GM23338 (cell line): ENCODE results near the gene ABI1. TPM values are rescaled to one million over a fixed set of nuclear protein-coding genes. Genes with fewer than 3 reads are reported as not detected.

ENCODE experiments used
- ATAC-seq: fragments of 200-7000 bp; cut with Tn5 transposase; 3 replicates; pipeline ENCODE4 v1.9.1; 2020
- DNase-seq: peaks from one replicate; pipeline ENCODE4 v3.0.0-alpha.2; 2015; ENCODE audit warnings: low spot score
- H2AFZ ChIP-seq: fragments of 200-600 bp; sonication (generic); 2 replicates; pipeline ENCODE4 v1.8.0; 2016; ENCODE audit warnings: antibody characterized with exemption, mild to moderate bottlenecking, moderate library complexity
- H3F3A ChIP-seq: fragments of 200-600 bp; sonication (generic); replicated peaks from 2 replicates; pipeline ENCODE4 v1.8.0; 2017; ENCODE audit warnings: antibody characterized with exemption, mixed run types, low read depth
- H3K27ac ChIP-seq: fragments of 200-600 bp; sonication (generic); 2 replicates; pipeline ENCODE4 v1.6.1; 2016; ENCODE audit warnings: low read depth
- H3K27me3 ChIP-seq: fragments of 200-600 bp; sonication (generic); 2 replicates; pipeline ENCODE4 v1.8.0; 2016; ENCODE audit warnings: mild to moderate bottlenecking, mixed run types, moderate library complexity; ENCODE audit not compliant: insufficient read depth
- H3K36me3 ChIP-seq: fragments of 200-600 bp; sonication (generic); 2 replicates; pipeline ENCODE4 v1.8.0; 2016; ENCODE audit warnings: mild to moderate bottlenecking; ENCODE audit not compliant: insufficient read depth
- H3K4me1 ChIP-seq: fragments of 200-600 bp; sonication (generic); 2 replicates; pipeline ENCODE4 v1.8.0; 2016; ENCODE audit warnings: mild to moderate bottlenecking, moderate library complexity; ENCODE audit not compliant: insufficient read depth
- H3K4me2 ChIP-seq: fragments of 200-600 bp; sonication (generic); 2 replicates; pipeline ENCODE4 v1.7.1; 2017; ENCODE audit warnings: mixed run types
- H3K4me3 ChIP-seq: fragments of 200-600 bp; sonication (generic); 2 replicates; pipeline ENCODE4 v1.6.1; 2016; ENCODE audit warnings: mixed run types
- H3K79me2 ChIP-seq: fragments of 200-600 bp; sonication (generic); replicated peaks from 2 replicates; pipeline ENCODE4 v1.8.0; 2017; ENCODE audit warnings: mild to moderate bottlenecking; ENCODE audit not compliant: insufficient read depth
- H3K9me2 ChIP-seq: fragments of 200-600 bp; sonication (generic); 2 replicates; pipeline ENCODE4 v1.8.0; 2017; ENCODE audit not compliant: insufficient read depth
- H4K20me1 ChIP-seq: fragments of 200-600 bp; sonication (generic); replicated peaks from 2 replicates; pipeline ENCODE4 v1.8.0; 2017; ENCODE audit warnings: mild to moderate bottlenecking; ENCODE audit not compliant: insufficient read depth
- H3K27ac Mint-ChIP-seq: 2 replicates; pipeline ENCODE4 v1.8.0; 2020; ENCODE audit warnings: inconsistent platforms, mild to moderate bottlenecking, moderate library complexity, mixed read lengths
- H3K27me3 Mint-ChIP-seq: 3 replicates; pipeline ENCODE4 v1.8.0; 2022; ENCODE audit warnings: low read depth, mild to moderate bottlenecking, moderate library complexity, mixed read lengths, inconsistent platforms; ENCODE audit not compliant: insufficient read depth, poor library complexity
- H3K36me3 Mint-ChIP-seq: 3 replicates; pipeline ENCODE4 v1.8.0; 2021; ENCODE audit warnings: low read depth, mild to moderate bottlenecking, inconsistent platforms, moderate library complexity, mixed read lengths
- H3K4me1 Mint-ChIP-seq: 3 replicates; pipeline ENCODE4 v1.8.0; 2020; ENCODE audit warnings: mild to moderate bottlenecking, inconsistent platforms, mixed read lengths
- H3K4me3 Mint-ChIP-seq: 3 replicates; pipeline ENCODE4 v1.8.0; 2021; ENCODE audit warnings: moderate library complexity, mild to moderate bottlenecking, inconsistent platforms, mixed read lengths
- H3K9me3 Mint-ChIP-seq: 3 replicates; pipeline ENCODE4 v1.8.0; 2020; ENCODE audit warnings: moderate library complexity, mild to moderate bottlenecking, inconsistent platforms, mixed read lengths
- CREB1 ChIP-seq: fragments of 250-450 bp; sonication (Bioruptor Pico); IDR thresholded peaks from 2 replicates; pipeline ENCODE4 v1.5.0; 2020; ENCODE audit warnings: low read depth, mild to moderate bottlenecking, moderate library complexity
- EZH2 ChIP-seq: fragments of 200-600 bp; sonication (generic); IDR thresholded peaks from one replicate; pipeline ENCODE4 v1.8.0; 2017; ENCODE audit warnings: antibody characterized with exemption, mild to moderate bottlenecking, low read depth; ENCODE audit not compliant: unreplicated experiment
- POLR2AphosphoS5 ChIP-seq: IDR thresholded peaks from 2 replicates; pipeline ENCODE4 v1.6.1; 2016; ENCODE audit warnings: antibody characterized with exemption, low read depth
- REST ChIP-seq: IDR thresholded peaks from one replicate; pipeline ENCODE4 v1.6.1; 2018; ENCODE audit warnings: antibody characterized with exemption; ENCODE audit not compliant: unreplicated experiment
- polyA plus RNA-seq: library from polyadenylated mRNA; unstranded; fragments of >200 nt; fragmentation: Nextera tagmentation; extraction: Ambion mirVana; gene quantifications from 2 replicates; pipeline ENCODE4 v1.2.1, GENCODE V29; 2016
- total RNA-seq: library from RNA; depleted of rRNA; stranded (reverse); fragments of >200 nt; shearing (Covaris generic); gene quantifications from 2 replicates; pipeline ENCODE4 v1.2.3, GENCODE V29; 2014
- TF ChIP-seq, protein P1 (sequence below), 2 experiments: fragments of 200-600 bp in 1 of 2; sonication (generic) in 1 of 2; conservative IDR thresholded peaks; 2 replicates each; pipeline versions ENCODE4 v1.5.1 to v1.6.1; 2016 to 2017; ENCODE audit warnings: antibody characterized with exemption in 2 of 2, low read depth in 2 of 2, mild to moderate bottlenecking in 2 of 2, moderate library complexity in 1 of 2

The ABI1 gene
- total and polyA plus RNA-seq, 2 experiments from 2014 or later, result 22.3 to 30.7 TPM

GRCh38 chr10:26800468-26800867 is 60.3 kb downstream of the ABI1 start:
- Histone ChIP-seq H3K27me3 (no peaks in the 10 kb centered on the region), H4K20me1 (peaks cover 3% of the 10 kb centered on the region; the same call in 1 of the 2 replicates), H3K4me2 (no peak overlapping the region), H2AFZ (no peak overlapping the region), H3K4me3 (no peak overlapping the region), H3K9me2 (no peaks in the 10 kb centered on the region), H3K27ac (no peak overlapping the region), H3K79me2 (peaks cover 100% of the 10 kb centered on the region), H3K4me1 (peaks cover 33% of the 10 kb centered on the region), H3F3A (no peaks in the 10 kb centered on the region), H3K36me3 (peaks cover 3% of the 10 kb centered on the region; the same call in 1 of the 2 replicates)
- no peak for ATAC-seq
- TF ChIP-seq, protein P1, sequence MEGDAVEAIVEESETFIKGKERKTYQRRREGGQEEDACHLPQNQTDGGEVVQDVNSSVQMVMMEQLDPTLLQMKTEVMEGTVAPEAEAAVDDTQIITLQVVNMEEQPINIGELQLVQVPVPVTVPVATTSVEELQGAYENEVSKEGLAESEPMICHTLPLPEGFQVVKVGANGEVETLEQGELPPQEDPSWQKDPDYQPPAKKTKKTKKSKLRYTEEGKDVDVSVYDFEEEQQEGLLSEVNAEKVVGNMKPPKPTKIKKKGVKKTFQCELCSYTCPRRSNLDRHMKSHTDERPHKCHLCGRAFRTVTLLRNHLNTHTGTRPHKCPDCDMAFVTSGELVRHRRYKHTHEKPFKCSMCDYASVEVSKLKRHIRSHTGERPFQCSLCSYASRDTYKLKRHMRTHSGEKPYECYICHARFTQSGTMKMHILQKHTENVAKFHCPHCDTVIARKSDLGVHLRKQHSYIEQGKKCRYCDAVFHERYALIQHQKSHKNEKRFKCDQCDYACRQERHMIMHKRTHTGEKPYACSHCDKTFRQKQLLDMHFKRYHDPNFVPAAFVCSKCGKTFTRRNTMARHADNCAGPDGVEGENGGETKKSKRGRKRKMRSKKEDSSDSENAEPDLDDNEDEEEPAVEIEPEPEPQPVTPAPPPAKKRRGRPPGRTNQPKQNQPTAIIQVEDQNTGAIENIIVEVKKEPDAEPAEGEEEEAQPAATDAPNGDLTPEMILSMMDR (conservative IDR thresholded peaks at IDR 0.05; ENCODE audit: low read depth in 2 of 2), result no peak
- no peak for TF ChIP-seq POLR2AphosphoS5
- Mint-ChIP-seq H3K27me3 (no peaks in the 10 kb centered on the region), H3K9me3 (peaks cover 23% of the 10 kb centered on the region), H3K27ac (no peak overlapping the region), H3K36me3 (peaks cover 26% of the 10 kb centered on the region), H3K4me1 (peaks cover 29% of the 10 kb centered on the region), H3K4me3 (no peak overlapping the region)
- no peak for DNase-seq

- Mint-ChIP-seq H3K36me3 (peaks cover 32% of the 10 kb centered on the region), H3K4me1 (peaks cover 21% of the 10 kb centered on the region), H3K27me3 (no peaks in the 10 kb centered on the region), H3K9me3 (peaks cover 29% of the 10 kb centered on the region), H3K27ac (no peak overlapping the region), H3K4me3 (no peak overlapping the region)
- Histone ChIP-seq H3K4me2 (no peak overlapping the region), H4K20me1 (no peaks in the 10 kb centered on the region; the same call in 1 of the 2 replicates), H3K4me3 (no peak overlapping the region), H3F3A (no peaks in the 10 kb centered on the region), H3K9me2 (no peaks in the 10 kb centered on the region), H3K27me3 (no peaks in the 10 kb centered on the region), H3K36me3 (peaks cover 3% of the 10 kb centered on the region; the same call in 1 of the 2 replicates), H3K79me2 (peaks cover 100% of the 10 kb centered on the region), H3K4me1 (peaks cover 23% of the 10 kb centered on the region), H2AFZ (no peak overlapping the region), H3K27ac (no peak overlapping the region)
- no peak for TF ChIP-seq CREB1 (CRISPR knock-in tag)
- no peak for TF ChIP-seq EZH2
- no peak for TF ChIP-seq REST
- ATAC-seq (no peak), DNase-seq (no peak)
These were observed 61.4 kb downstream of the ABI1 start for GRCh38 chr10:26799342-26799741.
